GM12873 (cell line): Measurements from ENCODE around the gene GIMAP5.
A peak's percentile ranks its signal among the peaks of the same experiment; 100 is the strongest.

Source experiments
- CTCF ChIP-seq: IDR thresholded peaks from 2 replicates; pipeline ENCODE4 v1.5.1; 2012; ENCODE audit warnings: low read depth, mild to moderate bottlenecking, moderate library complexity, low read length, control low read depth; ENCODE audit not compliant: insufficient read depth; ENCODE audit errors: missing control alignments

Gene GIMAP5

GRCh38 chr7:150735596-150736358, 1.4 kb upstream of the GIMAP5 start:
- no peak for TF ChIP-seq CTCF

DNA sequence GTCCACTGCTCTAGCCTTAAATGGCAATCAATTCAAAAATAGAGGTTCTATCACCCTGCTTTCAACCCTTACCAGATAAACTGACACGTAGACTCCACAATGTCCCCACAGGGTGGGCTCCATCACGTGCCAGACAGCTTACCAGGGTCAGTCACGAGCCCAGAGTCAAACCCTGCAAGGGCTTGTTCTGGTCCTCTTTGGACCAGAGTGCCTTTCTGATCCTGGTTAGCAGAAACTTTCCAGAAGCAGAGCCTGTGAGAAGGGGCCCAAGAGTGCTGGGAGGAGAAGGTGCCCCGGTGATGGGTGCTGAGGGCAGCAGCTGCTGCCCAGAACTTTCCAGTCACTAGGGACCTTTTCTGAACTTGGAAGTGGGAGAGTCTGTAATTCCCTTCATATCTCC, 354 bp upstream of the GIMAP5 start:
- TF ChIP-seq CTCF, result no peak

GRCh38 chr7:150738092-150738491, 874 bp downstream of the GIMAP5 start:
- no peak for TF ChIP-seq CTCF

DNA sequence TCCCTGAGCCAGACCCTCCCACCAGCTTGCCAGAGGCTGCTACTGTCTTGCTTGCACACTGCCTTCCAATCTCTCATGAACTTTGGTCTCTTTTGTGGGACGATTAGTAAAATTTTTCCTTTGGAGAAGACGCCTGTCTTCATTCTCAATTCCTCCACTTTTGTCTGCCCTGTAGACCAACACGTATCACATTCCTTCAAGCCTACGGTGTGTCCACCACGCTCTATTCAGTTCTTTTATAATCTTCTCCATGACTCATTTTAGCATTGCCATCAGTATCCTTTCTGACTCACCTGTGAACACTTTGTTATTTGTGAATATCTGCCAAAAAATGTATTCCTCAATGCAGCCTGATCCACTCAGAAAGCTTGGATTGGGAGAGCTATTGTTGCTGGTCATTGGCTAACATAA, 1.4 kb downstream of the GIMAP5 start:
- no peak for TF ChIP-seq CTCF

- TF ChIP-seq CTCF, result peak; percentile 20
Observed at GRCh38 chr7:150739033-150739432, 1.8 kb downstream of the GIMAP5 start.

DNA sequence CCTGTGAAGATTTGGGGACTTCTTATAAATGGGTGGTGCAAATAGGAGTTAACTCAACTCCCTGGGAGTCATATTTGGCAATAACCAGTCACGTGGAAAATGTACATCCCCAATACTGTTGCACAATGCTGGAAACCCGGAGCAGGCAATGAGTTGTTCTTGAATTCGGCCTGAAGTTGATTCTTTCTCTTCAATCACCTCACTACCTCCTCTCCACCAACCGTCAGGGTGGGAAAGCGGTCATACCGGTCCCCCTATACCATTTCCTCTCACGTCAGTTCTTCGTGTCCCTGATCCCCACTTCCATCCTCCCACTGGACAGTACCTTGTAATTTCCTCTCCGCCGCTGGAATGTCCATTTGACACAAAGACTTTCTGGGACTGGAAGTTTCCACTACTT, 2.8 kb downstream of the GIMAP5 start:
- TF ChIP-seq CTCF, result no peak

DNA sequence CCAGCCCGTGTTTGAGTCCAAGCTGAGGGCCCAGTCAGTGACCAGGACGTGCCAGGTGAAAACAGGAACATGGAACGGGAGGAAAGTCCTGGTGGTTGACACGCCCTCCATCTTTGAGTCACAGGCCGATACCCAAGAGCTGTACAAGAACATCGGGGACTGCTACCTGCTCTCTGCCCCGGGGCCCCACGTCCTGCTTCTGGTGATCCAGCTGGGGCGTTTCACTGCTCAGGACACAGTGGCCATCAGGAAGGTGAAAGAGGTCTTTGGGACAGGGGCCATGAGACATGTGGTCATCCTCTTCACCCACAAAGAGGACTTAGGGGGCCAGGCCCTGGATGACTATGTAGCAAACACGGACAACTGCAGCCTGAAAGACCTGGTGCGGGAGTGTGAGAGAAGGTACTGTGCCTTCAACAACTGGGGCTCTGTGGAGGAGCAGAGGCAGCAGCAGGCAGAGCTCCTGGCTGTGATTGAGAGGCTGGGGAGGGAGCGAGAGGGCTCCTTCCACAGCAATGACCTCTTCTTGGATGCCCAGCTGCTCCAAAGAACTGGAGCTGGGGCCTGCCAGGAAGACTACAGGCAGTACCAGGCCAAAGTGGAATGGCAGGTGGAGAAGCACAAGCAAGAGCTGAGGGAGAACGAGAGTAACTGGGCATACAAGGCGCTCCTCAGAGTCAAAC, 5.2 kb downstream of the GIMAP5 start:
- no peak for TF ChIP-seq CTCF
